ENCODE data around the gene CEP164. TPM values are rescaled to one million over a fixed set of nuclear protein-coding genes. Genes with fewer than 3 reads are reported as not detected.

CEP164 gene
- total RNA-seq, 1 experiment from 2014 or later, result 21.0 TPM

- TF ChIP-seq ZNF416 (CRISPR knock-in tag; IDR thresholded peaks at IDR 0.05) (no peak), FOXP1 (CRISPR knock-in tag; IDR thresholded peaks at IDR 0.05; ENCODE audit: borderline replicate concordance) (no peak), ZMAT4 (CRISPR knock-in tag; IDR thresholded peaks at IDR 0.05) (no peak), SMAD3 (CRISPR knock-in tag; IDR thresholded peaks at IDR 0.05; ENCODE audit: borderline replicate concordance) (no peak), NR1H2 (CRISPR knock-in tag; IDR thresholded peaks at IDR 0.05) (no peak)
Measured at GRCh38 chr11:117433717-117434116, 106.1 kb downstream of the CEP164 start (continued).

GRCh38 chr11:117434481-117434880 lies 106.8 kb downstream of the CEP164 start:
- H3K27me3 Mint-ChIP-seq (ENCODE audit: low read depth), result no peaks in the 10 kb centered on the region
- no peak overlapping the region for H3K27ac Mint-ChIP-seq
- ATAC-seq, result no peak
- ChIA-PET CTCF (no interaction called here), POLR2A (no interaction called here)
- DNase-seq (ENCODE audit: low spot score), result no peak
- H3K9me3 Mint-ChIP-seq, result no peaks in the 10 kb centered on the region
- H3K4me3 Mint-ChIP-seq, result no peak overlapping the region
- no peak for TF ChIP-seq CREM (CRISPR knock-in tag; IDR thresholded peaks at IDR 0.05)
- TF ChIP-seq FOXK1 (CRISPR knock-in tag; IDR thresholded peaks at IDR 0.05), result no peak
- TF ChIP-seq ZNF425 (CRISPR knock-in tag; conservative IDR thresholded peaks at IDR 0.05), result no peak
- peaks cover 13% of the 10 kb centered on the region for H3K4me1 Mint-ChIP-seq
- H3K36me3 Mint-ChIP-seq, result no peaks in the 10 kb centered on the region

- Mint-ChIP-seq H3K27me3 (ENCODE audit: low read depth) (no peaks in the 10 kb centered on the region), H3K36me3 (no peaks in the 10 kb centered on the region), H3K9me3 (no peaks in the 10 kb centered on the region), H3K4me3 (no peak overlapping the region), H3K27ac (no peak overlapping the region), H3K4me1 (peaks cover 5% of the 10 kb centered on the region; the same call in 1 of the 2 replicates)
- TF ChIP-seq PREB (CRISPR knock-in tag; IDR thresholded peaks at IDR 0.05; ENCODE audit: borderline replicate concordance) (no peak), ZNF423 (CRISPR knock-in tag; IDR thresholded peaks at IDR 0.05) (no peak), HMGA2 (CRISPR knock-in tag; IDR thresholded peaks at IDR 0.05) (no peak), OVOL2 (CRISPR knock-in tag; IDR thresholded peaks at IDR 0.05; ENCODE audit: borderline replicate concordance) (no peak), ERG (CRISPR knock-in tag; IDR thresholded peaks at IDR 0.05) (no peak), RORB (CRISPR knock-in tag; IDR thresholded peaks at IDR 0.05) (no peak), USF2 (CRISPR knock-in tag; IDR thresholded peaks at IDR 0.05) (no peak), SOX15 (CRISPR knock-in tag; IDR thresholded peaks at IDR 0.05) (no peak), ZNF671 (CRISPR knock-in tag; IDR thresholded peaks at IDR 0.05) (no peak)
- TF ChIP-seq, protein P1, sequence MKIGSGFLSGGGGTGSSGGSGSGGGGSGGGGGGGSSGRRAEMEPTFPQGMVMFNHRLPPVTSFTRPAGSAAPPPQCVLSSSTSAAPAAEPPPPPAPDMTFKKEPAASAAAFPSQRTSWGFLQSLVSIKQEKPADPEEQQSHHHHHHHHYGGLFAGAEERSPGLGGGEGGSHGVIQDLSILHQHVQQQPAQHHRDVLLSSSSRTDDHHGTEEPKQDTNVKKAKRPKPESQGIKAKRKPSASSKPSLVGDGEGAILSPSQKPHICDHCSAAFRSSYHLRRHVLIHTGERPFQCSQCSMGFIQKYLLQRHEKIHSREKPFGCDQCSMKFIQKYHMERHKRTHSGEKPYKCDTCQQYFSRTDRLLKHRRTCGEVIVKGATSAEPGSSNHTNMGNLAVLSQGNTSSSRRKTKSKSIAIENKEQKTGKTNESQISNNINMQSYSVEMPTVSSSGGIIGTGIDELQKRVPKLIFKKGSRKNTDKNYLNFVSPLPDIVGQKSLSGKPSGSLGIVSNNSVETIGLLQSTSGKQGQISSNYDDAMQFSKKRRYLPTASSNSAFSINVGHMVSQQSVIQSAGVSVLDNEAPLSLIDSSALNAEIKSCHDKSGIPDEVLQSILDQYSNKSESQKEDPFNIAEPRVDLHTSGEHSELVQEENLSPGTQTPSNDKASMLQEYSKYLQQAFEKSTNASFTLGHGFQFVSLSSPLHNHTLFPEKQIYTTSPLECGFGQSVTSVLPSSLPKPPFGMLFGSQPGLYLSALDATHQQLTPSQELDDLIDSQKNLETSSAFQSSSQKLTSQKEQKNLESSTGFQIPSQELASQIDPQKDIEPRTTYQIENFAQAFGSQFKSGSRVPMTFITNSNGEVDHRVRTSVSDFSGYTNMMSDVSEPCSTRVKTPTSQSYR (CRISPR knock-in tag; IDR thresholded peaks at IDR 0.05), result no peak
- TF ChIP-seq, protein P2, sequence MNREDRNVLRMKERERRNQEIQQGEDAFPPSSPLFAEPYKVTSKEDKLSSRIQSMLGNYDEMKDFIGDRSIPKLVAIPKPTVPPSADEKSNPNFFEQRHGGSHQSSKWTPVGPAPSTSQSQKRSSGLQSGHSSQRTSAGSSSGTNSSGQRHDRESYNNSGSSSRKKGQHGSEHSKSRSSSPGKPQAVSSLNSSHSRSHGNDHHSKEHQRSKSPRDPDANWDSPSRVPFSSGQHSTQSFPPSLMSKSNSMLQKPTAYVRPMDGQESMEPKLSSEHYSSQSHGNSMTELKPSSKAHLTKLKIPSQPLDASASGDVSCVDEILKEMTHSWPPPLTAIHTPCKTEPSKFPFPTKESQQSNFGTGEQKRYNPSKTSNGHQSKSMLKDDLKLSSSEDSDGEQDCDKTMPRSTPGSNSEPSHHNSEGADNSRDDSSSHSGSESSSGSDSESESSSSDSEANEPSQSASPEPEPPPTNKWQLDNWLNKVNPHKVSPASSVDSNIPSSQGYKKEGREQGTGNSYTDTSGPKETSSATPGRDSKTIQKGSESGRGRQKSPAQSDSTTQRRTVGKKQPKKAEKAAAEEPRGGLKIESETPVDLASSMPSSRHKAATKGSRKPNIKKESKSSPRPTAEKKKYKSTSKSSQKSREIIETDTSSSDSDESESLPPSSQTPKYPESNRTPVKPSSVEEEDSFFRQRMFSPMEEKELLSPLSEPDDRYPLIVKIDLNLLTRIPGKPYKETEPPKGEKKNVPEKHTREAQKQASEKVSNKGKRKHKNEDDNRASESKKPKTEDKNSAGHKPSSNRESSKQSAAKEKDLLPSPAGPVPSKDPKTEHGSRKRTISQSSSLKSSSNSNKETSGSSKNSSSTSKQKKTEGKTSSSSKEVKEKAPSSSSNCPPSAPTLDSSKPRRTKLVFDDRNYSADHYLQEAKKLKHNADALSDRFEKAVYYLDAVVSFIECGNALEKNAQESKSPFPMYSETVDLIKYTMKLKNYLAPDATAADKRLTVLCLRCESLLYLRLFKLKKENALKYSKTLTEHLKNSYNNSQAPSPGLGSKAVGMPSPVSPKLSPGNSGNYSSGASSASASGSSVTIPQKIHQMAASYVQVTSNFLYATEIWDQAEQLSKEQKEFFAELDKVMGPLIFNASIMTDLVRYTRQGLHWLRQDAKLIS (CRISPR knock-in tag; IDR thresholded peaks at IDR 0.05; ENCODE audit: borderline replicate concordance), result no peak
- ChIA-PET POLR2A (no interaction called here), CTCF (no interaction called here)
- no peak for DNase-seq (ENCODE audit: low spot score)
- no peak for ATAC-seq
Measured at GRCh38 chr11:117435326-117435725, 107.7 kb downstream of the CEP164 start.
